OCI-LY3 (cell line): ENCODE data around the gene TPX2.

Experiments used
- CTCF ChIP-seq: fragments of 200-600, 300-600 bp; sonication (generic); IDR thresholded peaks from 2 replicates; pipeline ENCODE4 v1.5.1; 2014; ENCODE audit warnings: antibody characterized with exemption, low read length, low read depth
- EZH2phosphoT487 ChIP-seq: fragments of 200-600 bp; shearing (Covaris generic); IDR thresholded peaks from 2 replicates; pipeline ENCODE4 v1.6.1; 2018; ENCODE audit warnings: antibody characterized with exemption, mixed run types, low read depth

- TF ChIP-seq CTCF (no peak), EZH2phosphoT487 (no peak)
Measured at GRCh38 chr20:31837896-31838397, 98.9 kb downstream of the TPX2 start.
